OCI-LY7 (cell line): ENCODE results near the gene MESD. TPM values are rescaled to one million over a fixed set of nuclear protein-coding genes. Genes with fewer than 3 reads are reported as not detected.

ENCODE experiments used
- BruUV-seq: library from RNA; stranded (reverse); fragments of 400-500 nt; replicated peaks from 2 replicates; lab custom pipeline; 2021; lab: Mats Ljungman, UMichigan
- CTCF ChIA-PET: fragments of 300-600 bp; sonication (Branson Sonifier 250); formaldehyde crosslinking; loops from one replicate; lab custom pipeline; 2022; ENCODE audit warnings: antibody characterized with exemption; ENCODE audit not compliant: unreplicated experiment; lab: Charles Lee
- POLR2A ChIA-PET: fragments of 300-600 bp; sonication (Branson Sonifier 250); formaldehyde crosslinking; loops from one replicate; lab custom pipeline; 2022; ENCODE audit warnings: antibody characterized with exemption; lab: Charles Lee
- DNase-seq: peaks from one replicate; pipeline ENCODE4 v3.0.0-alpha.2; 2015; ENCODE audit warnings: low spot score
- H2AFZ ChIP-seq: fragments of 200-600 bp; sonication (generic), shearing (Covaris generic); 2 replicates; pipeline ENCODE4 v1.6.1; 2014; ENCODE audit warnings: mild to moderate bottlenecking, antibody characterized with exemption, low read length, moderate library complexity
- H3K27ac ChIP-seq: fragments of 200-600 bp; sonication (generic); 2 replicates; pipeline ENCODE4 v1.5.1; 2014; ENCODE audit warnings: mixed run types, low read depth, mild to moderate bottlenecking, moderate library complexity, low read length, inconsistent platforms; ENCODE audit not compliant: poor library complexity, severe bottlenecking
- H3K36me3 ChIP-seq: fragments of 200-600 bp; sonication (generic); 2 replicates; pipeline ENCODE4 v1.6.1; 2014; ENCODE audit warnings: mild to moderate bottlenecking, antibody characterized with exemption, low read length, moderate library complexity, mixed read lengths; ENCODE audit not compliant: insufficient read depth
- H3K4me1 ChIP-seq: fragments of 200-600 bp; sonication (generic); 2 replicates; pipeline ENCODE4 v1.5.1; 2014; ENCODE audit warnings: mild to moderate bottlenecking, low read length; ENCODE audit not compliant: insufficient read depth, poor library complexity, severe bottlenecking
- H3K4me2 ChIP-seq: fragments of 200-600 bp; sonication (generic); 2 replicates; pipeline ENCODE4 v1.6.1; 2014; ENCODE audit warnings: mild to moderate bottlenecking, low read length
- H3K4me3 ChIP-seq: fragments of 200-600 bp; sonication (generic); 2 replicates; pipeline ENCODE4 v1.5.1; 2014; ENCODE audit warnings: mild to moderate bottlenecking, low read depth, low read length; ENCODE audit not compliant: poor library complexity, severe bottlenecking
- H3K79me2 ChIP-seq: fragments of 200-600 bp; sonication (generic); 2 replicates; pipeline ENCODE4 v1.6.1; 2016; ENCODE audit warnings: low read depth, mild to moderate bottlenecking, low read length, moderate library complexity, mixed read lengths; ENCODE audit not compliant: insufficient read depth
- H3K9me2 ChIP-seq: fragments of 200-600 bp; sonication (generic); 2 replicates; pipeline ENCODE4 v1.6.1; 2016; ENCODE audit warnings: mild to moderate bottlenecking, low read length, mixed read lengths; ENCODE audit not compliant: insufficient read depth
- H3K9me3 ChIP-seq: fragments of 200-600 bp; sonication (generic); 2 replicates; pipeline ENCODE4 v1.6.1; 2014; ENCODE audit warnings: mild to moderate bottlenecking, mixed run types, low read length, mixed read lengths
- H4K20me1 ChIP-seq: fragments of 200-600 bp; sonication (generic); 2 replicates; pipeline ENCODE4 v1.6.1; 2014; ENCODE audit warnings: mild to moderate bottlenecking, antibody characterized with exemption, low read length, moderate library complexity, mixed read lengths; ENCODE audit not compliant: insufficient read depth
- EZH2phosphoT487 ChIP-seq: fragments of 200-600 bp; sonication (generic); IDR thresholded peaks from 2 replicates; pipeline ENCODE4 v1.6.1; 2018; ENCODE audit warnings: low read depth, borderline replicate concordance, mild to moderate bottlenecking, mixed run types, antibody characterized with exemption, low read length, moderate library complexity, mixed read lengths
- intact Hi-C: fragments of 100-400 bp; cut with micrococcal nuclease; formaldehyde crosslinking; loops from one replicate; pipeline ENCODE4 v1.10.0; 2022; ENCODE audit not compliant: unreplicated experiment
- total RNA-seq, 2 experiments: library from RNA; depleted of rRNA in 1 of 2; stranded (reverse); fragments of >200 nt in 1 of 2; shearing (Covaris generic) in 1 of 2; gene quantifications; 2 replicates each; pipeline ENCODE4 v1.2.3, GENCODE V29; 2014 to 2022
- TF ChIP-seq, protein P1 (sequence below): fragments of 200-600 bp; sonication (generic); conservative IDR thresholded peaks from 2 replicates; pipeline ENCODE4 v1.5.1; 2014; ENCODE audit warnings: mild to moderate bottlenecking, antibody characterized with exemption, low read length, moderate library complexity, mixed read lengths

Gene MESD
- total RNA-seq, 2 experiments from 2014 or later, result 17.3 to 27.7 TPM

- ChIA-PET POLR2A (no interaction called here), CTCF (no interaction called here)
- H2AFZ ChIP-seq, result no peak overlapping the region
- H3K79me2 ChIP-seq, result no peaks in the 10 kb centered on the region
- no peaks in the 10 kb centered on the region for H3K9me3 ChIP-seq
- no TSS peak for BruUV-seq
- intact Hi-C loops, result no loop called here
- H3K4me2 ChIP-seq, result no peak overlapping the region
- H3K9me2 ChIP-seq, result no peaks in the 10 kb centered on the region
- no peak for TF ChIP-seq EZH2phosphoT487
- TF ChIP-seq, protein P1, sequence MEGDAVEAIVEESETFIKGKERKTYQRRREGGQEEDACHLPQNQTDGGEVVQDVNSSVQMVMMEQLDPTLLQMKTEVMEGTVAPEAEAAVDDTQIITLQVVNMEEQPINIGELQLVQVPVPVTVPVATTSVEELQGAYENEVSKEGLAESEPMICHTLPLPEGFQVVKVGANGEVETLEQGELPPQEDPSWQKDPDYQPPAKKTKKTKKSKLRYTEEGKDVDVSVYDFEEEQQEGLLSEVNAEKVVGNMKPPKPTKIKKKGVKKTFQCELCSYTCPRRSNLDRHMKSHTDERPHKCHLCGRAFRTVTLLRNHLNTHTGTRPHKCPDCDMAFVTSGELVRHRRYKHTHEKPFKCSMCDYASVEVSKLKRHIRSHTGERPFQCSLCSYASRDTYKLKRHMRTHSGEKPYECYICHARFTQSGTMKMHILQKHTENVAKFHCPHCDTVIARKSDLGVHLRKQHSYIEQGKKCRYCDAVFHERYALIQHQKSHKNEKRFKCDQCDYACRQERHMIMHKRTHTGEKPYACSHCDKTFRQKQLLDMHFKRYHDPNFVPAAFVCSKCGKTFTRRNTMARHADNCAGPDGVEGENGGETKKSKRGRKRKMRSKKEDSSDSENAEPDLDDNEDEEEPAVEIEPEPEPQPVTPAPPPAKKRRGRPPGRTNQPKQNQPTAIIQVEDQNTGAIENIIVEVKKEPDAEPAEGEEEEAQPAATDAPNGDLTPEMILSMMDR, result no peak
- no peak overlapping the region for H3K27ac ChIP-seq
- H3K4me1 ChIP-seq, result peaks cover 6% of the 10 kb centered on the region
- DNase-seq, result no peak
- no peak overlapping the region for H3K4me3 ChIP-seq
- no peaks in the 10 kb centered on the region for H3K36me3 ChIP-seq
- no peaks in the 10 kb centered on the region for H4K20me1 ChIP-seq
Measured at GRCh38 chr15:81032355-81032754, 42.7 kb upstream of the MESD start.

GRCh38 chr15:81031203-81031602, 41.6 kb upstream of the MESD start:
- intact Hi-C loops, result no loop called here
- ChIA-PET CTCF (no interaction called here), POLR2A (no interaction called here)
- H3K4me2 ChIP-seq, result no peak overlapping the region
- BruUV-seq, result no TSS peak
- H3K9me3 ChIP-seq, result no peaks in the 10 kb centered on the region
- H3K79me2 ChIP-seq, result no peaks in the 10 kb centered on the region
- no peak overlapping the region for H3K27ac ChIP-seq
- DNase-seq, result no peak
- H3K4me1 ChIP-seq, result peaks cover 6% of the 10 kb centered on the region
- no peaks in the 10 kb centered on the region for H3K9me2 ChIP-seq
- H3K36me3 ChIP-seq, result no peaks in the 10 kb centered on the region
- H3K4me3 ChIP-seq, result no peak overlapping the region
- no peak overlapping the region for H2AFZ ChIP-seq
- TF ChIP-seq, protein P1, result no peak
- TF ChIP-seq EZH2phosphoT487, result no peak
- H4K20me1 ChIP-seq, result no peaks in the 10 kb centered on the region

- Histone ChIP-seq H3K4me3 (no peak overlapping the region), H3K4me2 (no peak overlapping the region), H3K9me2 (no peaks in the 10 kb centered on the region), H3K27ac (no peak overlapping the region), H3K9me3 (no peaks in the 10 kb centered on the region), H4K20me1 (no peaks in the 10 kb centered on the region), H3K4me1 (peaks cover 6% of the 10 kb centered on the region), H3K36me3 (no peaks in the 10 kb centered on the region), H3K79me2 (no peaks in the 10 kb centered on the region), H2AFZ (no peak overlapping the region)
- ChIA-PET POLR2A (interaction anchor here (0.9 kb wide), 1 partner anchor 17 kb away, joined by 6 read pairs; no protein-coding TSS in a partner anchor), CTCF (no interaction called here)
- TF ChIP-seq, protein P1, result no peak
- no peak for TF ChIP-seq EZH2phosphoT487
- intact Hi-C loops, result no loop called here
- BruUV-seq, result no TSS peak
- DNase-seq, result no peak
Measured at GRCh38 chr15:81030301-81030750, 40.7 kb upstream of the MESD start.
